Stimulated activated CD4-positive, alpha-beta T cell treated with anti-CD3 and anti-CD28 coated beads, TNF-alpha, amount 100 ng/mL, for 48 hours (primary cell): Measurements from ENCODE around the gene PIEZO2.

Experiments used
- DNase-seq, 3 donors: peaks; one replicate each; pipeline ENCODE4 v3.0.0-alpha.2; 2020; ENCODE audit warnings: low read depth in 3 of 3

Gene PIEZO2

GRCh38 chr18:10745971-10746370 lies 403.4 kb downstream of the PIEZO2 start:
- no peak for DNase-seq

- DNase-seq = no peak
Observed at GRCh38 chr18:10745219-10745618, 404.1 kb downstream of the PIEZO2 start.

- no peak for DNase-seq
Observed at GRCh38 chr18:10743766-10744165, 405.6 kb downstream of the PIEZO2 start.

- no peak for DNase-seq
Observed at GRCh38 chr18:10739152-10739551, 410.2 kb downstream of the PIEZO2 start.

GRCh38 chr18:10736984-10737383 lies 412.4 kb downstream of the PIEZO2 start:
- DNase-seq = no peak

GRCh38 chr18:10732990-10733389 lies 416.4 kb downstream of the PIEZO2 start:
- no peak for DNase-seq

- no peak for DNase-seq
Observed at GRCh38 chr18:10727477-10727876, 421.9 kb downstream of the PIEZO2 start.

GRCh38 chr18:10726198-10727068 lies 422.9 kb downstream of the PIEZO2 start:
- DNase-seq = no peak

GRCh38 chr18:10724666-10725065 lies 424.7 kb downstream of the PIEZO2 start:
- no peak for DNase-seq

- DNase-seq = no peak
Observed at GRCh38 chr18:10723496-10723895, 425.9 kb downstream of the PIEZO2 start.

- no peak for DNase-seq
Observed at GRCh38 chr18:10718809-10719208, 430.6 kb downstream of the PIEZO2 start.

- no peak for DNase-seq
Observed at GRCh38 chr18:10715791-10716190, 433.6 kb downstream of the PIEZO2 start.

GRCh38 chr18:10713409-10713808 lies 436.0 kb downstream of the PIEZO2 start:
- DNase-seq = no peak

- DNase-seq = no peak
Observed at GRCh38 chr18:10707294-10707693, 442.1 kb downstream of the PIEZO2 start.

GRCh38 chr18:10705786-10706185 lies 443.6 kb downstream of the PIEZO2 start:
- DNase-seq = no peak

- DNase-seq = no peak
Observed at GRCh38 chr18:10705291-10705690, 444.1 kb downstream of the PIEZO2 start.

GRCh38 chr18:10702206-10702605 lies 447.2 kb downstream of the PIEZO2 start:
- no peak for DNase-seq

- no peak for DNase-seq
Observed at GRCh38 chr18:10690366-10690765, 459.0 kb downstream of the PIEZO2 start.

- no peak for DNase-seq
Observed at GRCh38 chr18:10690035-10690329, 459.4 kb downstream of the PIEZO2 start.

- DNase-seq = no peak
Observed at GRCh38 chr18:10689236-10690034, 459.9 kb downstream of the PIEZO2 start.

- DNase-seq = no peak
Observed at GRCh38 chr18:10688766-10689165, 460.6 kb downstream of the PIEZO2 start.

GRCh38 chr18:10687161-10687925 lies 462.0 kb downstream of the PIEZO2 start:
- DNase-seq = no peak
